ENCODE results near the gene SH3BP2. TPM values are rescaled to one million over a fixed set of nuclear protein-coding genes. Genes with fewer than 3 reads are reported as not detected.

SH3BP2 gene
- total RNA-seq, 2 experiments from 2014 or later, result 82.6 to 83.7 TPM

DNA sequence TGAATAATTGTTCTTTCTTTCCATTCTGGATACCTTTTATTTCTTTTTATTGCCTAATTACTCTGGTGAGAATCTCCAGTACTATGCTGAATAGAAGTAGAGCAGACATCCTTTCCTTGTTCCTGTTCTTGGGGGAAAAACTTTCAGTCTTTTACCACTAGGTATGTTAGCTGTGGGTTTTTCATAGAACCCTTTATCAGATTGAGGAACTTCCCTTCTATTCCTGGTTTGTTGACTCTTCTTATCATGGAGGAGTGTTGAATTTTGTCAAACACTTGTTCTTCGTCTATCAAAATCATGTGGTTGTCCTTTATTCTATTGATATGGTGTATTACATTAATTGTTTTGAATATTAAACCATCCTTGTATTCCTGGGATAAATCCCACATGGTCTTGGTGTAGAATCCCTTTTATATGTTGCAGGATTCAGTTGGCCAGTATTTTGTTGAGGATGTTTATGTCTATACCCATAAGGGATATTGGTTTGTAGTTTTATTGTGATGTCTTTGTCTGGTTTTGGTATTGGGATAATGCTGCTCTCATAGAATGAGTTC, 23.6 kb downstream of the SH3BP2 start:
- H3K27ac Mint-ChIP-seq, result peak overlapping the region; percentile 74
- H3K4me1 Mint-ChIP-seq, result peaks cover 54% of the 10 kb centered on the region
- peaks cover 32% of the 10 kb centered on the region for H3K36me3 Mint-ChIP-seq
- no peak for DNase-seq
- peak overlapping the region; percentile 80 for H3K4me3 Mint-ChIP-seq
- H3K27me3 Mint-ChIP-seq, result no peaks in the 10 kb centered on the region
- POLR2A ChIA-PET, result interaction anchor here (6.1 kb wide), 1 partner anchor 17 kb away, joined by 60 read pairs; no protein-coding TSS in a partner anchor
- H3K9me3 Mint-ChIP-seq, result no peaks in the 10 kb centered on the region
- no peak for ATAC-seq (ENCODE audit: low read depth)

DNA sequence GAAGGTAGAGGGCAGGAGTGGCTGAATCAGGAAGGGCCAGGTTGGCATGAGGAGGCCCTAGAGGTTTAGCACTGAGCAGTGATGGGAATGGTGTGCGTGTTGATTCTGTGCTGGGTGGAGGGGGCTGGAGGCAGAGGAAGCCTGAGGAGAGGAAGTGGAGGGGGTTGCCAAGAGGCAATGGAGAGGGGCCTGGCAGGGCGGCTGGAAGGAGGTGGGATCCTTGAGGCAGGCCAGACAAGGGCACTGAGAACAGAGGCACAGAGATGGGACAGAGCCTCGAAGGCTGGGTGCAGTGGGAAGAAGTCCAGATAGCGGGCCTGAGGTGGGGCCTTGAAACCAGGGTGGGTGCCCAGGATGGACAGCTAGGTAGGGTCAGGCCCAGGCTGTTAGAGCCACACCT, 24.3 kb downstream of the SH3BP2 start:
- no peak for ATAC-seq (ENCODE audit: low read depth)
- Mint-ChIP-seq H3K9me3 (no peaks in the 10 kb centered on the region), H3K4me1 (peaks cover 48% of the 10 kb centered on the region), H3K4me3 (peak overlapping the region; percentile 80), H3K27ac (peak overlapping the region; percentile 74), H3K36me3 (peaks cover 27% of the 10 kb centered on the region), H3K27me3 (no peaks in the 10 kb centered on the region)
- POLR2A ChIA-PET, result no interaction called here
- no peak for DNase-seq

DNA sequence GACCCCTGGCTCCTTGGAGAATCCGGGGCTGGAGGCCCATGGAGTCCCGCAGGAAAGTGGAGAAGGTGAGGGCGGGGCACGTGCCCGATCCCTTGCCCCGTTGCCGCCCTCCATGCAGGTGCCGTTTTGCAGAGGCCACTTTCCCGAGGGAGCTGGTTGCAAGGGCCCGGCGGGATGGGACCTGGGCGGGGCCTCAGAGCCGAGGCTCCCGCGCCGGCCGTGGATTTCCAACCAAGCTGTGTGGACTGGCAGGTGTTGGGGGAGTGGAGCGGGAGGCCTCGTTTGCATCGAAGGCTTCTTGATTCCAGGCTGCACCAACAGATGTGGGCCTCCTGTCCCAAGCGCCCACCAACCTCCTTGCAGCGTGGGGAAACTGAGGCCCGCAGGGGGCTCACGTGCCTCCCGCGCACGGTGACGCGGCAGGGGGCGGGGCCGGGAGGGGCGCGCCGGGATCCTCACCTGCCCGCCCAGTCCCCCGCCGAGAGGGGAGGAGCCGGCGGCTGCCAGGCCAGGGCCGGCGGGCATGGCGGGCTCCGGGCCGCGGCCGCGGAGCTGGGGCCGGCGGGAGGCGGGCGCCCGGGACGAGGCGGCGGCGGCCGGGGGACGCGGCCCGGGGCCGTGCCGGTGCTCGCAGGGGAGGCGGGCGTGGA, 24.9 kb downstream of the SH3BP2 start:
- Mint-ChIP-seq H3K9me3 (no peaks in the 10 kb centered on the region), H3K27ac (peak overlapping the region; percentile 74), H3K4me3 (peak overlapping the region; percentile 80), H3K4me1 (peaks cover 48% of the 10 kb centered on the region), H3K36me3 (peaks cover 23% of the 10 kb centered on the region), H3K27me3 (no peaks in the 10 kb centered on the region)
- POLR2A ChIA-PET, result interaction anchor here (0.5 kb wide), 1 partner anchor 145 kb away, joined by 3 read pairs; no protein-coding TSS in a partner anchor
- no peak for DNase-seq
- ATAC-seq (ENCODE audit: low read depth), result peak; percentile 20

DNA sequence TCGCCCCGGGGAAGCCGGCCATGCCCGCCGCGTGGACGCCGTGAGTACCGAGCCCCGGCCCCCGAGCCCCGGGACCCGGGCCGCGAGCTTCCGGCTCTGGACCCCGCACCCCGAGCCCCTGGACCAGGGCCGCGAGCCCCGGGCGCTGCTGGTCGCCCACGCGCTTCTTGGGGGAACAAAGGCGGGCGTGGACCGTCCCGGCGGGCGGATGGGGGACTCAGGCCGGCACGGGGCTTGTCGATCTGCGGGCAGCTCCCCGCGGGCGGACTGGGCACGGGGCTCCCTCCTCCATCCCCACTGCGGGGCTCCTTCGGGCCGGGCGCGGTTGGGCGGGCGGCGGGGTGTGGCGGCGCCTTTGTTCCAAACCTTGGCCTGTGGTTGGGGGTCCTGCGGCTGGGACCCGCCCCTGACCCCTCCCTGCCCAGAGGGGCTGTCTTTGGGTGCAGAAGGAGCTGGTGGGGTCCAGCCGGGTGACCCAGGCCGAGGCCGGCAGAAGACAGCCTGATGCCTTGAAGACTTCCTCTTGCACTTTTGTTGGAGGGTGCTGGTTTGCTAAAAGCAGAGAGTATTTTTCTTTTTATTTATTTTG, 25.6 kb downstream of the SH3BP2 start:
- DNase-seq, result no peak
- no peak for ATAC-seq (ENCODE audit: low read depth)
- POLR2A ChIA-PET, result interaction anchor here (0.9 kb wide), 1 partner anchor 20 kb away, joined by 3 read pairs; no protein-coding TSS in a partner anchor
- Mint-ChIP-seq H3K9me3 (no peaks in the 10 kb centered on the region), H3K4me1 (peaks cover 45% of the 10 kb centered on the region), H3K27ac (no peak overlapping the region), H3K36me3 (peaks cover 22% of the 10 kb centered on the region), H3K27me3 (no peaks in the 10 kb centered on the region), H3K4me3 (peak overlapping the region; percentile 60)

DNA sequence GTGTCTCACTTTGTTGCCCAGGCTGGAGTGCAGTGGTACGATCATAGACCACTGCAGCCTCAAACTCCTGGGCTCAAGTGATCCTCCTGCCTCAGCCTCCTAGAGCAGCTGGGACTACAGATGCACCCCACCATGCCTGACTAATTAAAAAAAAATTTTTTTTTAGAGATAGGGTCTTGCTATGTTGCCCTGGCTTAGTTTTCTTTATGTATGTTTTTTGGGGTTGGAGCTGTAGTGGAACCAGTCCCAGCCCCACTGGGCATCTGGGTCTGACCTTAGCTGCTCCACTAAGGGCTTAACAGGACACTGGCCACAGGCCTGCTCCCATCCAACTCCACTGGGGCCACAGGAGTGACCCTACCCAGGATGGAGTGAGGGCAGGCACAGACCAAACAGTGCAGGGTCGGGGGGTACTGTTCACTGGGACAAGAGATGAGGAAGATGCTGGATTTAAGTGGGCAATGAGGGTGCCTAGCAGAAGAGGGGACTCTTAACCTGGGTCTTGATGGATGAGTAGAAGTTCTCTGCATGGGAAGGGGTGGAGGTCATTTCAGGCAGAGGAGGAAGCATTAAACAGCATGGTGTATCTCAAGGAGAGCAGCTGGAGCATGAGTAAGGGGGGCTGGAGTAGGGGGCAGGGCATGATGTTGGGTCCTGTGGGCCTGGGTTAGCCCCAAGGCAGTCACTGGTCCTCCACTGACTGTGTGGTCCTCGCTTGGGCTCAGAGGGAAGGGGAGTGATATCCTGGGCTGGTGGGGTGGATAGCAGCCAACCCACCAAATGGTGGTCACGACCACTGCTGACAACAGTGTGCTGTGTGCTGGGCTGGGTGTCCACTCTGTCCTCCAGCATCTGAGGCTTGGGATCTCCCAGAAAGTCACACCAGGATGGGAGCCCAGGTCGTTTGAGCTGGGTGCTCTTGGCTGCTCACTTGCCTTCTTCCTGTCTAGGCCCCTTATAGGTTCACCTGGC, 26.6 kb downstream of the SH3BP2 start:
- peak overlapping the region; percentile 39 for H3K4me3 Mint-ChIP-seq
- POLR2A ChIA-PET, result interaction anchor here (0.6 to 0.9 kb wide), 2 partner anchors 15 to 19 kb away, joined by 3 read pairs; no protein-coding TSS in a partner anchor

DNA sequence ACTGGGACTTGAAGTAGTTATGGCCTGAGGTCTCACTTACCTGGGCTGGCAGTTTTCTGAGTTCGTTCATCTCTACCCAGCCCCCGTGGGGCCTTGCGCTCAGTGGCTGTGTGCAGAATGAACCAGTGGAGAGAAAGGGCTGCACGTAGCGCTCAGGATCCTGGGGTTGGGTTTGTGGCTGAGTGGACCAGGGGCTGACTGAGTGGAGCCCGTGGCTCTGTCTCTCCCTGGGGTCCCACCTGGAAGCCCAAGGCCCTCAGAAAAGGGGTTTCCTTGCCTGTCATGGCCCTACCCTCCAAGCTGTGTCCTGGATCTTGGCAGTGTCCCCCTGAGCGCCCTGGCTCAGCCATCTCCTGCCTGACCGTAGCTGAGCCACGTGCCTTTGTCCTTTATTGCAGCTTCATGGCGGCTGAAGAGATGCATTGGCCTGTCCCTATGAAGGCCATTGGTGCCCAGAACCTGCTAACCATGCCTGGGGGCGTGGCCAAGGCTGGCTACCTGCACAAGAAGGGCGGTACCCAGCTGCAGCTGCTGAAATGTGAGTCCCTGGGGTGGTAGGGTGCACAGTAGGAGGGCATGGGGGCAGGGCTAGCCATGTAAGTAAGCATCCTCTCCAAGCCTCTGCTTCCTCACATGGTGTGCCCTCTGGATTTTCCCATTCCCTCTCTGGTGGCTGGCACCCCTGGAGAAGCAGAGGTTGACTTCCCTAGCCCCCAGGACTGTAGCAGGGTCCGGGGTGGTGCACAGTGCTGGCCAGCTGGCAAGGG, 27.5 kb downstream of the SH3BP2 start:
- H3K4me1 Mint-ChIP-seq, result peaks cover 28% of the 10 kb centered on the region
- H3K4me3 Mint-ChIP-seq, result no peak overlapping the region
- H3K36me3 Mint-ChIP-seq, result peaks cover 21% of the 10 kb centered on the region
- no peaks in the 10 kb centered on the region for H3K9me3 Mint-ChIP-seq
- POLR2A ChIA-PET, result interaction anchor here (0.6 kb wide), 1 partner anchor 14 kb away, joined by 3 read pairs; no protein-coding TSS in a partner anchor
- no peaks in the 10 kb centered on the region for H3K27me3 Mint-ChIP-seq
- no peak for DNase-seq
- peak overlapping the region; percentile 83 for H3K27ac Mint-ChIP-seq
- no peak for ATAC-seq (ENCODE audit: low read depth)

More for the DNA sequence above, 26.6 kb downstream of the SH3BP2 start:
- ATAC-seq (ENCODE audit: low read depth), result no peak
- Mint-ChIP-seq H3K36me3 (peaks cover 22% of the 10 kb centered on the region), H3K4me1 (peaks cover 34% of the 10 kb centered on the region), H3K27me3 (no peaks in the 10 kb centered on the region), H3K9me3 (no peaks in the 10 kb centered on the region), H3K27ac (peak overlapping the region; percentile 83)
- no peak for DNase-seq

DNA sequence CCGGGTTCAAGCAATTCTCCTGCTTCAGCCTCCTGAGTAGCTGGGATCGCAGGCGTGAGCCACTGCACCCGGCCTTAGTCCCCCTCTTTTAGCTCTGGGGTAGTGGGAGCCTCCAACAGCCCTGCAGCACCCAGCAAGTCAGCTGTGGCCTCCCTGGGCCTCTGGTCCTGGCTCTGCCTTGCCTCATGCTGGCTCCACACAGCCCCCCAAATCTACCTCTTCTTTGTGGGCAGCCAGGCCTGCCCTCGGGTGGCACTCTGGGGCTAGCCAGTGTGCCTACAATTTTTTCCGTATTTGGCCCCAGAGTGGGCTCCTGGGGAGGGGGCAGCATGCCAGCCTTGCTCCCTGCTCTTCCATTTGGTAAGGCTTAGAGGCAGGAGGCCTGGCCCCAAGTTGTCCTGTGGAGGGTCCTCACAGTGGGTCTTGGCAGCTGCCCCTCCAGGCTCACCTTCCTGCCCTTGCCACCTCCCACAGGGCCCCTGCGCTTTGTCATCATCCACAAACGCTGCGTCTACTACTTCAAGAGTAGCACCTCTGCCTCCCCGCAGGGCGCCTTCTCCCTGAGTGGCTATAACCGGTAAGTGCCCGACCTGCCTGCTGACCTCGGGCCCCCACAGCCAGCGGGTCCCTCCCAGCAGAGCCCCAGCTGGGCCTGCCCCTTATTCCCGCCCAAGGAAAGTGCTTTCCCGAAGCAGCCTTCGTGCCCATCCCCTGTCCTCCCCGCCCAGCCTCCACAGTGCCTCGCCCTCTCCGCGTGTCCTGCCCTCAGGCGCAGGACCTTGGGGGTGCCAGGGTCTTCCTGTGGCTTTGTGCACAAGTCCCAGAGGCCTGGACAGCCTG, 29.8 kb downstream of the SH3BP2 start:
- peaks cover 18% of the 10 kb centered on the region for H3K36me3 Mint-ChIP-seq
- no peak overlapping the region for H3K27ac Mint-ChIP-seq
- no peak overlapping the region for H3K4me3 Mint-ChIP-seq
- H3K27me3 Mint-ChIP-seq, result no peaks in the 10 kb centered on the region
- H3K4me1 Mint-ChIP-seq, result peaks cover 12% of the 10 kb centered on the region
- no peak for ATAC-seq (ENCODE audit: low read depth)
- peak; percentile 27 for DNase-seq
- POLR2A ChIA-PET, result no interaction called here
- no peaks in the 10 kb centered on the region for H3K9me3 Mint-ChIP-seq

DNA sequence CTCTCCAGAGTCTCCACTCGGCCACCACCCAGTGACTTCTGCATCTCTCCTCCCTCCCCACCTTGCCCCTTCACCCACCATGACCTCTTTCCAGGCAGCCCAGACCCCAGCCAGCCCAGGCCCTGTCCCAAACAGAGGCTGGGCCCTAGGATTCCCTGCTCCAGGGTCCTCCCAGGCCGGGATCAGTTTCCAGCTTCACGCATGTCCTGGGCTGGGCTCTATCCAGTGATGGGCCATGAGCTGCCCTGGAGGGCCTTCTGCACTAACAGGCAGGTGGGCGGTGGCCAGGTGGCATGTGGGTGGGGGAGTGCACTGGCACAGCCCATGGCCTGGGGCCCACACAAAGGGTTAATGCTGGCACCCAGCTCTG, 30.4 kb downstream of the SH3BP2 start:
- POLR2A ChIA-PET, result no interaction called here
- no peak overlapping the region for H3K27ac Mint-ChIP-seq

DNA sequence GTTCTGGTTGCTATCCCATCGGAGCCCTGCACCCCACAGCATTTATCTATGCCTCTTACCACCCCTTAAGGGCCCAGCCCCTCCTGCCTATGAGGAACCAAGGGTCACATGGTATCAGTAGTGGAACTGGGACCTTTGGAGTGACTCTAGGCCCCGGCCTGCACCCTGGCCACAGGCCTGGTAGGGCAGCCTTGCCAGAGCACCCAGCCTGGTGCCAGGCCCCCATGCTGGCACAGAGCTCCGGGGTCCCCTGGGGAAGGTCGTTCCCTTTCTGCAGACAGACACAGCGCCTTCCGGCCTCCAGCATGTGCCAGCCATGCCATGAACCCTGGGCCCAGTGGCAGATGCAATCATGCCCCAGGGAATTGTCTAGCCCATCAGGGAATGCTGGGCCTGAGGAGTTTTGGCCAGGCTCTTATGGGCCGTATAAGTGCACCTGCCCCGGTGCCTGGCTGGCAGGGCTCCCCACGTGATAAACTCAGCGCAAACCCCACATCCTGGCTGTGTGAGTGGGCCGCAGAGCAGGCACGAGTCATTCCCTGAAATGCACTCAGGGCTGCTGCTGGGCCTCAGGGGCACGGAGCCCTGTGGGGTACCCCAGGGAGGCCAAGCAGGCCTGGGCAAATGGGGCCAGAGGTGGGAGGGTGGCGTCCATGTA, 30.9 kb downstream of the SH3BP2 start:
- Mint-ChIP-seq H3K4me1 (peaks cover 12% of the 10 kb centered on the region), H3K27me3 (no peaks in the 10 kb centered on the region), H3K4me3 (no peak overlapping the region), H3K36me3 (peaks cover 25% of the 10 kb centered on the region), H3K9me3 (no peaks in the 10 kb centered on the region), H3K27ac (no peak overlapping the region)
- no peak for ATAC-seq (ENCODE audit: low read depth)
- POLR2A ChIA-PET, result no interaction called here
- DNase-seq, result peak; percentile 10

More for the DNA sequence above, 30.4 kb downstream of the SH3BP2 start:
- DNase-seq (peak; percentile 25), ATAC-seq (ENCODE audit: low read depth) (no peak)
- peaks cover 12% of the 10 kb centered on the region for H3K4me1 Mint-ChIP-seq
- peaks cover 20% of the 10 kb centered on the region for H3K36me3 Mint-ChIP-seq
- H3K4me3 Mint-ChIP-seq, result no peak overlapping the region
- no peaks in the 10 kb centered on the region for H3K27me3 Mint-ChIP-seq
- no peaks in the 10 kb centered on the region for H3K9me3 Mint-ChIP-seq

DNA sequence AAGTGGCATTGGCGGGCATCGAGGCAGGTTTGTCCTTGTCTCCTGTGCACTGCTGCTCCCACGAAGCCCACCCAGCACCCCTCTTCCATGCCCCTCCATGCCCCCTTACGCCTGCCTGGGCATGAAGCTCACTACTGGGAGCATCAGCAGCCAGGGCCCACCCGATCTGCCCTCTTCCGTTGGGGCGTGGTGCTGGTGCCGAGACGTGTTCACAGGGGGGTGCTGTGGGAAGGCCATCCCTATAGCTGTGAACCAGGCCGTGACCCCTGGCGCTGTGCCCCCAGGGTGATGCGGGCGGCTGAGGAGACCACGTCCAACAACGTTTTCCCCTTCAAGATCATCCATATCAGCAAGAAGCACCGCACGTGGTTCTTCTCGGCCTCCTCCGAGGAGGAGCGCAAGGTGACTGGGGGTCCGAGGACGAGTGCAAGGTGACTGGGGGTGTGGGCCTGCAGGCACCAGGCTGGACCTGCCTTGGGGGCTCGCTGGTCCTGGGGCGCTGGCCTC, 31.5 kb downstream of the SH3BP2 start:
- H3K4me3 Mint-ChIP-seq, result no peak overlapping the region
- no peaks in the 10 kb centered on the region for H3K9me3 Mint-ChIP-seq
- ATAC-seq (ENCODE audit: low read depth), result no peak
- peaks cover 12% of the 10 kb centered on the region for H3K4me1 Mint-ChIP-seq
- no peaks in the 10 kb centered on the region for H3K27me3 Mint-ChIP-seq
- POLR2A ChIA-PET, result interaction anchor here (1.0 kb wide), 1 partner anchor 11 kb away, joined by 3 read pairs; no protein-coding TSS in a partner anchor
- peak; percentile 17 for DNase-seq
- H3K36me3 Mint-ChIP-seq, result peaks cover 28% of the 10 kb centered on the region
- no peak overlapping the region for H3K27ac Mint-ChIP-seq

DNA sequence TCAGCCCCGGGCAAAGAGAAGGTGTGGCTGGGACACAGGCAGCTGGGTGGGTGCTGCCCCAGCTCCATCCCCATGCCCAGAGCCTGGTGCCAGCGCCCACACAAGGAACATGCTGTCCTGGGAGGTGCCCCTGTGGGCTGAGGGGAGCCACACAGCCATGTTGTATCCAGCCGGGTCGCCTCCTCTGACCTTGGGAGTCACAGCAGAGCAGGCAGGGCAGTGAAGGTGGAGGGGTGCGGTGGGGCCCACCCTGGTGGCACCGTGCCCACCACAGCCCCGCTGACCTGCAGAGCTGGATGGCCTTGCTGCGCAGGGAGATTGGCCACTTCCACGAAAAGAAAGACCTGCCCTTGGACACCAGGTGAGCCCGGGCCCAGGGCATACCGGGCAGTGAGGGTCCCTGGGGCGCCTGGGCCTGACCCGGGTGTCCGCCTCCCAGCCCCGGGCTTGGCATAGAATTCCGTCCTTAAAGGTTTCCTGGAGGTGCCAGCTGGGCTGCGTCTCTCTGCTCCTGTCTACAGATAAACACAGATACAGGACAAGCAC, 32.0 kb downstream of the SH3BP2 start:
- Mint-ChIP-seq H3K4me1 (peaks cover 7% of the 10 kb centered on the region), H3K27ac (peak overlapping the region; percentile 30), H3K9me3 (no peaks in the 10 kb centered on the region), H3K27me3 (no peaks in the 10 kb centered on the region), H3K36me3 (peaks cover 28% of the 10 kb centered on the region), H3K4me3 (no peak overlapping the region)
- peak; percentile 25 for DNase-seq
- ATAC-seq (ENCODE audit: low read depth), result no peak
- POLR2A ChIA-PET, result interaction anchor here (1.0 kb wide), 1 partner anchor 12 kb away, joined by 3 read pairs; no protein-coding TSS in a partner anchor
